ENCODE measurements around the gene TMEM151A. TPM values are rescaled to one million over a fixed set of nuclear protein-coding genes. Genes with fewer than 3 reads are reported as not detected.

The TMEM151A gene
- polyA plus RNA-seq, 5 donors: 0.33 to 0.51 (median 0.40) TPM

DNA sequence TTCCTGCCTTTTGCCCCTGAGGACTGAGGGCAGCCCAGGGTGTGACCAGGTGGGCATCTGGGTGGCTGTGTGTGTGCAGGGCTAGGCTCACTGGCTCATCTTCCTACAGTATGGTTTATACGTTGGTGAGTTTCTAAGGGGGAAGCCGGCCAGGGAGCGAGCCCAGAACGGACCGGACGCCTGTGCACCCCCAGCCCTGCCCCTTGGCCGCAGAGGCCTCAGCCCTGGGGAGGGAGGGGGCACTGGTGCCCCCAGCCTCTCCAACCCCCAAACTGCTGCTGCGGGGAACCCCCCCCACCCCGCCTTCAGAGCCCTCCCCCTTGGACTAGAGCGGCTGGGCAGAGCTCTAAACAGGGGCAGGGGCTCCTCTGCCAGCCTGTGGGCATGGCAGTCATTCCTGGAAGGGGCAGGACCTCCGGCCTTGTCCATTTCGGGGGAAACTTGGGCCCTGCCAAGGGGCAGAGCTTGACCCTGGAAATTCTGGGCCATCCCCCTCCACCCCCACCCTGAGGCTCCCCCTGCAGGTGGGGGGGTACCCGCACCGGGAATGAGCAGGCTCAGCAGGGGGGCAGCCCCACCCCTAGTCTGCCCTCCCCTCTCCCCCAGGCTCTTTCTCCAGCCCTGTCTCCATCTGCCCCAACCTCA lies 8.1 kb upstream of the TMEM151A start:
- DNase-seq: no peak

- DNase-seq: no peak
Measured at GRCh38 chr11:66284526-66285078, 7.1 kb upstream of the TMEM151A start.

DNA sequence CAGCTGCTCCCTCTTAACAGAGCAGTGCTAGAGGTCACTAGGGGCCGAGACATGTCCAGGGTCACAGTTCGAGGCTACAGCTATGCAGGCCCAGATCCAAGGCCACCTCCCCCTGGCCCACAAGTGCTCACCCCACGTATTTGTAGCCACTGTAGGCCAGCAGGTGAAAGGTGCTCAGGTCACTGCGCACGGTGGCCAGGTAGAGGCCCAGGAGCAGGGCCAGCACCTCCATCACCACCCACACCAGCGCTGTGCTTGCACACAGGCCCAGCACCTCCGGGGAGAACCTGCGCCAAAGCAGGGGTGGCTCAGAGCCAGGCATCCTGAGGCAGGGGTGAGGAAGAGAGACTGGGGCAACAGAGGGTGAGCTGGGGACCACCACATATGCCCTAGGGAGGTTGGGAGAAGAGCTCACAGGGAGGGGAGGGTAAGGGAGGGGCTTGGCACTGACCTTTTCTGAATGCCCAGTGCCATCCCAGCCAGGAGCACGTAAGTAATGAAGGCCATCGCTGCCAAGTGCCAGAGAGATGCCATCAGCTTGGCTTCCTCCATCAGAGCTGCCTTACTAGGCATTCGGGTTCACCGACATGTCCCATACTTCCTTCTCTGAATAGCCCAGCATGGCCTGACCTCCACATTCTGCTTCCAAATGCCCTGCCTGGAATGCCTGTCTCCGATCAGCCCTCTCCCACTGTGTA lies 6.3 kb upstream of the TMEM151A start:
- no peak for DNase-seq

- DNase-seq: no peak
Measured at GRCh38 chr11:66286699-66287098, 5.0 kb upstream of the TMEM151A start.

DNA sequence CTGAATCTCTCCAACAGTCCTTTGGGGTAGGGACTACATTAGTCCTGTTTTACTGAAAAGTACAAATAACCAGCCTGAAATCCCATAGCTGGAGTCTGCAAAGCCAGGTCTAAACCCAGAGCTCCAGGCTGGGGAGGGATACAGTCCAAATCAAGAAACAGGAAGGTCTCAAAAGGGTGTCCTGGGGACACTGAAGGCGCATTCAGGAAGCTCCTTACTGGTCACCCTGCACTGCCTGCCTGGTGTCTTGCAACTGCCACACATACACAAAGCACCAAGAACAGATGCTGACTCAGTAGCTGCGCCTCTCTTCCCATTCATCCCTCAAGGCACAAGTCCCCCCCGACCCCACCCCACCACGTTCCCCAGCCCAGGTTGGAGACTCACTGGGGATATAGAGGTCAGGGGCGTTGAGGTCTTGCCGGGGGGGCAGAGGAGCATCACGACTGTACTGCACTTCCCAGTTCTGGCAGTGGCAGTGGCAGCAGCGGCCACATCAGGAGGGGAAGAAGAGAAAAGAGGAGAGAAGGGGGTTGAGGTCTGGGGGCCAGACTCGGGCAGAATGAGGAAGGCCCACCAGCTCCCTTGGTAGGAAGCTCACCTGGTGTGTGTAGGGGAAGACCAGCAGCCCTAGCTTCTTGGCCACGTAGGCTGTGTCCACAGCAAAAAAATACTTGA lies 4.3 kb upstream of the TMEM151A start:
- no peak for DNase-seq

DNA sequence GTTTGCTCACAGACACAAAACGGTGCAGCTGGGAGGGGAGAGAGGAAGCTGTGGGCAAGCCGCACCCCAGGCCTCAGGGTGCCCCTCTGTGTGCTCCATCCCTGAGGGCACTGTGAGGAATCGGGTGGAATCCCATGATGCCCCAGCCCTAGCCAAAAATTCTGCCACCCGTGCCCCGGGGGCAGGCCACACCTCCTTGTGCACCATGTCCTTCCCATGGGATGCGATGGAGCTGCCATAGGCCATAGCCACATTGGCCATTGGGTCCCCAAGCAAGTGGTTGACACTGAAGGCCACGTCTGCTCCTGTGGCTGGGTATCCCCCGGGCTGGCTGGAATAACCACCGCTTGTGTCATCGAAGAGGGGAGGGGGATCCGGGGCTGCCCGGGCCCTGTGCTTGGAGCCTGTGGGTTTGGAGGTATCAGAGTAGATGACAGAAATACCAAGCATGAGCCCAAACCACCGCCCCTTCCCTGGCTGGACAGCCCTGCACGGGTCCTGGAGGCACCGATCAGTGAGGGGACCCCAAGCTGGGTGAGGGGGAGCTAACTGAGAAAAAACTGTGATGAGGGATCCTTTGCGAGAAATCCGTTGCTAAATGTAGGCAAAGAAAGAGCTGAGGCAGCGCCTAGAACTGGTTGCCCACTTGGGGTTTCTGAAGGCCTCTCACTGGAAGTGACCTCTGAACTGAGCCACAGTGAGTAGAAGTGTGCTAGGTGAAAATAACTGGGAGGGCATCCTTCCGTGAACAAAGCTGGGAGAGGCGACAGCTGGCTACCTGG lies 3.6 kb upstream of the TMEM151A start:
- no peak for DNase-seq

DNA sequence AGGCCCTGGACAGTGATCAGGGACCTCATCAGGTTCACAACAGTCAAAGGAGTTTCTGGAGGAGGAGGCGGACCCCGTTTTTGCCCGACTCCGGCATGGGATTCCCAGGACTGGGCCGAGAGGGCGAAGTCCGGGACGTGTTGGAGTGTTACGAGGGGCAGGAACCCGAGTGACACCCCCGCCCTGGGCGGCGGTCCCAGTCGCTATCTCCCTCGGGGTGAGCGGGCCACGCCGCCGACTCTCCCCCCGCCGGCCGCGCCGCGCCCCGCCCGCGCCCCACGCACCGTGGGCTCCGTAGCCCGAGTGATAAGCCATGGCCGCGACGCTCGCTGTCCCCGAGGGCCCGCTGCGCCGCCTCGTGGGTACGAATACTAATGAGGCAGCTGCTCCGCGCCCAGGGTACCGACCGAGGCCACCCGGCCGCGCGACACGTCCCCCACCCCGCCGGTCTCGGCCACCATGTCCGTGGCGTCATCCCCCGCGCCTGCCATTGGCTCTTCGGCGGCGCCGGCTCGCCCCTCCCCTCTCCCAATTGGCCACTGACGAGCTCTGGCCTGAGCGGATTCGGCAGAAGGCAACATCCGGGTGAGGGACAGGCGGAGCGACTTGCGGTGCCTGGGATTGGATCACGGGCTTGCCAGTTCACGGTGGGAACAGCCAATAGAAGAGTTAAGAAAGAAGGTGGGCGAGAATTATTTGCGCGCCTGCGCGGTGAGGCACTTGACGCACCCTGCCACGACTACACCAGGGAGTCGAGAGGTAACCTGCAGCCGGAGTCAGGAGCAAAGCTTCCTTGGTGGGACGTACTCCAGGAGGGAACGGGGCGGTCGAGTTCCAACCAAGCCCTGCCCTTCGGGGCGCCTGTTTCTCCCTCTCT lies 2.8 kb upstream of the TMEM151A start, which contains the start of gene YIF1A:
Gene YIF1A, minus strand, starts transcription at position 473 of the 877 bp plus-strand sequence. Its CDS starts 158 bp downstream, at position 315.
- peak; percentile 99 for DNase-seq

GRCh38 chr11:66289548-66290329 lies 2.0 kb upstream of the TMEM151A start:
- DNase-seq: no peak

- DNase-seq: no peak
Measured at GRCh38 chr11:66290330-66290621, 1.4 kb upstream of the TMEM151A start.

- DNase-seq: no peak
Measured at GRCh38 chr11:66291303-66291705, 390 bp upstream of the TMEM151A start.

DNA sequence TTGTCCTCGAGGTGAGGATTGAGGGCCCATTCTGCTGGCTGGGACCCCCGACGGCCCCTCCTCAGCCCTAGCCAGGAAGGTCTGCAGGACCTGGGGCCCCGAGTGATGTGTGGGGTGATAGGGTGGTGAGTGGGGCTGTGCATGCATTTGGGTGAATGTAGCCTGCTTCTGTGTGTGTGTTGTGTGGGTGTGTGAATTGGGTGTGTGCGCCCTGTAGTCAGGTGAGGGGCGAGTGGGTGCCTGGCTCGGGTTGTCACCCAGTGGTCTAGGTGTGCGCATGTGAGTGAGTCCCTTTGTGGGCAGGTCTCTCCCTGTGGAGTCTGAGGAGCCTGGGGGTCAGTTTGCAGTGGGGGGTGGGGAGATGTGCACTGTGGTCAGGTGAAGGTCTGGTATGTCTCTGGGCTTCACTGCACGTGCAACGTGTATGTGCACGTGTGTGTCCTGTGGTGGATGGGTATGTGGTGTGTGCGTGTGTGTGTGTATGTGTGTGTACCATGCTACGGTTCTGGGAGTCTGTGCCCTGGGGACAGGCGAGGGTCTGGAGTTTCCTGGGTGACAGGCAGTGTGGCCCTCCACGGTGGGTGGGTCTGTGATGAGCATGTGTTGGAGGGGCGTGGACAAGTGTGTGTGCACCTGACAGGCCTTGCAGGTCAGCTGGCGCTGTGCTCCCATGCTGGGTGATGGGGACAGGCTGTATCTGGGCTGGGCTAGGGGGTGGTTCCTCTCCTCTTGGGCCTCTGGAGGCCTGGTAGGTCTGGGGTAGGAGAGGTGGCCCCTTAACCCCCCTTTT lies 1.0 kb downstream of the TMEM151A start:
- DNase-seq: no peak

DNA sequence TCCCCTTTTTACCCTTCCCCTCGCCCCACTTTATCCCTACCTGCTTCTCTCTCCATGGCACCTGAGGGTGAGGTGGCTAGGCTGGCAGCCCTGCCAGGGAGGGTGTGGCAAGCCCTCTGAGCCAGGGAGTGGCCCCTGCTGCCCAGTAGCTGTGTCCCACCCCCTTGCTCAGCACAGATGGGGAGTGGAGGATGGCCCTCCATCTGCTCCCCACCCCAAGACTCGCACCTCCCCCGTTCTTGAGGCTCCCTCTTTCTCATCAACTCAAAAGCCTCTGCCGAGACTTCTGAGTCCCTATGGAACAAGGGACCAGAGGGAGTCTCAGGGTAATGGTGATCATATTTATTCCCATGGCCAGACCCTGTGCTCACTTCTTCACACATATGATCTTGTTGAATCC lies 1.7 kb downstream of the TMEM151A start:
- DNase-seq: no peak

GRCh38 chr11:66293777-66294625 lies 2.3 kb downstream of the TMEM151A start:
- no peak for DNase-seq

DNA sequence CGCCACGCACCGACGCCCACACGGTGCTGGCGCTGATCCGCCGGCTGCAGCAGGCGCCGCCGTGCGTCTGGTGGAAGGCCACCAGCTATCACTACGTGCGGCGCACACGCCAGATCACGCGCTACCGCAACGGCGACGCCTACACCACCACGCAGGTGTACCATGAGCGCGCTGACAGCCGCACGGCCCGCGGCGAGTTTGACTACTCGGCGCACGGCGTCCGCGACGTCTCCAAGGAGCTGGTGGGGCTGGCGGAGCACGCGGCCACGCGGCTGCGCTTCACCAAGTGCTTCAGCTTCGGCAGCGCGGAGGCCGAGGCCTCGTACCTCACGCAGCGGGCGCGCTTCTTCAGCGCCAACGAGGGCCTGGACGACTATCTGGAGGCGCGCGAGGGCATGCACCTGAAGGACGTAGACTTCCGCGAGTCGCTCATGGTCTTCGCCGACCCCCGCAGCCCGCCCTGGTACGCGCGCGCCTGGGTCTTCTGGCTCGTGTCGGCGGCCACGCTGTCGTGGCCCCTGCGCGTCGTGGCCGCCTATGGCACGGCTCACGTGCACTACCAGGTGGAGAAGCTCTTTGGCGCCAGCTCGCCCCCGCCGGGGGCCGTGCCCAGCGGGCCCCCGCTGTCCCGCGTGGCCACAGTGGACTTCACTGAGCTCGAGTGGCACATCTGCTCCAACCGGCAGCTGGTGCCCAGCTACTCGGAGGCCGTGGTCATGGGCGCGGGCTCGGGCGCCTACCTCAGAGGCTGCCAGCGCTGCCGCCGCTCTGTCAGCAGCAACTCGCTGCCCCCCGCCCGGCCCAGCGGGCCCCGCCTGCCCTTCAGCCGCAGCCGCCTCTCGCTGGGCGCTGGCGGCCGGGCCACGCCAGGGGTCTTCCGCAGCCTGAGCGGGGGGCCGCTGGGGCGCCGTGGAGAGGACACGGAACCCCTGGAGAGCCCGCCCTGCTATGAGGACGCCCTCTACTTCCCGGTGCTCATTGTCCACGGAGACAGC lies 3.2 kb downstream of the TMEM151A start:
- DNase-seq: no peak

DNA sequence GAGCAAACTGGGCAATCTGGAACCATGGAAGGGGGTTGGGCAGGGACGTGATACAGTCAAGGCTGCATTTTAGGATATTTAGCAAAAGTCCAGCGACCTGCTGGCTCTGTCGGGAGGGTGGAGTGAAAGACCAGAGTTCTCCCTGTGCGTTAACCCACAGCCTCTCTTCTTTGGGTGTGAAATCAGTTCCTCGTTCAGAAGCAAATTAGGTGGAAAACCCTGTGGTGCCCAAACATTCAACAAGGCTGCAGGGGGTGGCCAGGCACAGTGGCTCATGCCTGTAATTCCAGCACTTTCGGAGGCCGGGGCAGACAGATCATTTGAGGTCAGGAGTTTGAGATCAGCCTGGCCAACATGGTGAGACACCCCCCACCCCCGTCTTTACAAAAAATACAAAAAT lies 5.9 kb downstream of the TMEM151A start:
- DNase-seq: no peak

GRCh38 chr11:66299186-66299585 lies 7.5 kb downstream of the TMEM151A start:
- no peak for DNase-seq

DNA sequence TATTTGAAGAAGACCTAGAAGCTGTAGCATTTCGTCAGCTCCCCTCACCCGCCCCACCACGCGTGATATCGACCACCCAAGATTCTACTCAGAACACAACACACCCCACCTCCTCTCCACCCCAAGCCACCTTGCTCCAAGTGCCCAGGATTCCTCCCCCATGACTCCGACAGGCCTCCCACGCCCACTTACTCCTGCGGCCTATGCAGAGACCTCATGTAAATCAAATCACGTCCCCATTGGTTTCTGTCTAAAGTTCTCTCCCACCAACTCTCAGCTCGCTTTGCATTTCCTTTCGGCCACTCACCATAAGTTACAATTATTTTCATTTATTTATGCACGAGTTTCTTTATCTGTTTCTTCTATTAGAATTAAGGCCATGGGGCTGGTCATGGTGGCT lies 11.0 kb downstream of the TMEM151A start:
- DNase-seq: no peak
